DND-41 (cell line): ENCODE data around the gene BICRAL.

Source experiments
- ATAC-seq: fragments of 200-7000 bp; cut with Tn5 transposase; 3 replicates; pipeline ENCODE4 v1.9.1; 2021; ENCODE audit warnings: low read depth; ENCODE audit not compliant: insufficient read depth
- DNase-seq: peaks from one replicate; pipeline ENCODE4 v3.0.0-alpha.2; 2020
- H2AFZ ChIP-seq: 2 replicates; pipeline ENCODE4 v1.6.0; 2012; ENCODE audit warnings: low read depth, low read length
- H3K27ac ChIP-seq: 2 replicates; pipeline ENCODE4 v1.5.1; 2012; ENCODE audit warnings: low read length, inconsistent platforms
- H3K27me3 ChIP-seq: fragments of 200-600 bp; sonication (generic); 2 replicates; pipeline ENCODE4 v1.6.0; 2012; ENCODE audit warnings: low read length, mild to moderate bottlenecking, inconsistent platforms; ENCODE audit not compliant: insufficient read depth, poor library complexity
- H3K36me3 ChIP-seq: 2 replicates; pipeline ENCODE4 v1.5.1; 2012; ENCODE audit warnings: low read length, inconsistent platforms; ENCODE audit not compliant: insufficient read depth
- H3K4me1 ChIP-seq: 2 replicates; pipeline ENCODE4 v1.5.1; 2012; ENCODE audit warnings: mild to moderate bottlenecking, low read length; ENCODE audit not compliant: insufficient read depth
- H3K4me2 ChIP-seq: 2 replicates; pipeline ENCODE4 v1.6.0; 2012; ENCODE audit warnings: mild to moderate bottlenecking, moderate library complexity, low read length, inconsistent platforms; ENCODE audit not compliant: insufficient read depth
- H3K4me3 ChIP-seq, 2 experiments: fragments of 200-600 bp in 1 of 2; shearing (Covaris generic) in 1 of 2; 2 replicates each; pipeline ENCODE4 v1.5.1; 2012 to 2016; ENCODE audit warnings: inconsistent platforms in 2 of 2, low read length in 2 of 2, mild to moderate bottlenecking in 2 of 2, low read depth in 1 of 2, moderate library complexity in 1 of 2
- H3K79me2 ChIP-seq: 2 replicates; pipeline ENCODE4 v1.6.0; 2012; ENCODE audit warnings: low read length, inconsistent platforms; ENCODE audit not compliant: insufficient read depth
- H3K9ac ChIP-seq: 2 replicates; pipeline ENCODE4 v1.6.0; 2012; ENCODE audit warnings: low read depth, mild to moderate bottlenecking, inconsistent platforms, low read length, moderate library complexity
- H3K9me3 ChIP-seq: 2 replicates; pipeline ENCODE4 v1.5.1; 2012; ENCODE audit warnings: low read length, moderate library complexity, mild to moderate bottlenecking, inconsistent platforms; ENCODE audit not compliant: insufficient read depth, severe bottlenecking
- H4K20me1 ChIP-seq: 2 replicates; pipeline ENCODE4 v1.6.0; 2012; ENCODE audit warnings: low read length; ENCODE audit not compliant: insufficient read depth
- EZH2 ChIP-seq: IDR thresholded peaks from 3 replicates; pipeline ENCODE4 v1.6.1; 2012; ENCODE audit warnings: borderline replicate concordance, low read depth, mild to moderate bottlenecking, moderate library complexity, low read length, inconsistent platforms; ENCODE audit not compliant: severe bottlenecking
- TF ChIP-seq, protein P1 (sequence below): IDR thresholded peaks from 2 replicates; pipeline ENCODE4 v1.5.1; 2012; ENCODE audit warnings: borderline replicate concordance, low read length, moderate library complexity, mild to moderate bottlenecking; ENCODE audit not compliant: poor library complexity, severe bottlenecking; ENCODE audit errors: extremely low read depth

The BICRAL gene

DNA sequence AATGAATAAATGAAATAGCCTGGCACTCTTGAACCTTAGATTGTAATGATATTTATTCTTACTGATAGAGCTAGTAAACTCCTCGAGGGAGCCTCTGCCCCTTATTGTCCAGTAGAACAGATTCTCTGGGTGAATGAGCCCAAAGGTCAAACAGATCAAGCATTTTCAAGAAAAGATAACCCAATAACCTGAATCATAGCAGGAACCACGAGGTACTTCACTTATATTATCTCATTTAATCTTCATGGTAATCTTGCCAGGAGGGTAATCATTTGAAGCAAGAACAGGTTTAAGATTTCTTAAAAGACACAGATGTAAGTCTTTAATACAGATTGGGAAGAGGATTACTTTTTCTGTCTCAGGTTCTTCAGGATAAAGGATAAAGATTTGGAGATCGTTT is 18.9 kb upstream of the BICRAL start:
- H3K27ac ChIP-seq = no peak overlapping the region
- no peaks in the 10 kb centered on the region for H3K4me1 ChIP-seq
- no peak overlapping the region for H3K4me2 ChIP-seq
- no peak overlapping the region for H2AFZ ChIP-seq
- H3K4me3 ChIP-seq = no peak overlapping the region
- no peaks in the 10 kb centered on the region; the same call in 1 of the 2 replicates for H4K20me1 ChIP-seq
- no peaks in the 10 kb centered on the region for H3K9me3 ChIP-seq
- H3K9ac ChIP-seq = no peak overlapping the region
- no peaks in the 10 kb centered on the region for H3K36me3 ChIP-seq
- ATAC-seq (no peak), DNase-seq (no peak)
- TF ChIP-seq, protein P1, sequence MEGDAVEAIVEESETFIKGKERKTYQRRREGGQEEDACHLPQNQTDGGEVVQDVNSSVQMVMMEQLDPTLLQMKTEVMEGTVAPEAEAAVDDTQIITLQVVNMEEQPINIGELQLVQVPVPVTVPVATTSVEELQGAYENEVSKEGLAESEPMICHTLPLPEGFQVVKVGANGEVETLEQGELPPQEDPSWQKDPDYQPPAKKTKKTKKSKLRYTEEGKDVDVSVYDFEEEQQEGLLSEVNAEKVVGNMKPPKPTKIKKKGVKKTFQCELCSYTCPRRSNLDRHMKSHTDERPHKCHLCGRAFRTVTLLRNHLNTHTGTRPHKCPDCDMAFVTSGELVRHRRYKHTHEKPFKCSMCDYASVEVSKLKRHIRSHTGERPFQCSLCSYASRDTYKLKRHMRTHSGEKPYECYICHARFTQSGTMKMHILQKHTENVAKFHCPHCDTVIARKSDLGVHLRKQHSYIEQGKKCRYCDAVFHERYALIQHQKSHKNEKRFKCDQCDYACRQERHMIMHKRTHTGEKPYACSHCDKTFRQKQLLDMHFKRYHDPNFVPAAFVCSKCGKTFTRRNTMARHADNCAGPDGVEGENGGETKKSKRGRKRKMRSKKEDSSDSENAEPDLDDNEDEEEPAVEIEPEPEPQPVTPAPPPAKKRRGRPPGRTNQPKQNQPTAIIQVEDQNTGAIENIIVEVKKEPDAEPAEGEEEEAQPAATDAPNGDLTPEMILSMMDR = no peak
- TF ChIP-seq EZH2 = no peak
- H3K79me2 ChIP-seq = no peaks in the 10 kb centered on the region
- H3K27me3 ChIP-seq = no peaks in the 10 kb centered on the region

GRCh38 chr6:42764911-42765648 is 16.8 kb upstream of the BICRAL start:
- no peak for DNase-seq
- TF ChIP-seq, protein P1 = no peak
- no peak for TF ChIP-seq EZH2

DNA sequence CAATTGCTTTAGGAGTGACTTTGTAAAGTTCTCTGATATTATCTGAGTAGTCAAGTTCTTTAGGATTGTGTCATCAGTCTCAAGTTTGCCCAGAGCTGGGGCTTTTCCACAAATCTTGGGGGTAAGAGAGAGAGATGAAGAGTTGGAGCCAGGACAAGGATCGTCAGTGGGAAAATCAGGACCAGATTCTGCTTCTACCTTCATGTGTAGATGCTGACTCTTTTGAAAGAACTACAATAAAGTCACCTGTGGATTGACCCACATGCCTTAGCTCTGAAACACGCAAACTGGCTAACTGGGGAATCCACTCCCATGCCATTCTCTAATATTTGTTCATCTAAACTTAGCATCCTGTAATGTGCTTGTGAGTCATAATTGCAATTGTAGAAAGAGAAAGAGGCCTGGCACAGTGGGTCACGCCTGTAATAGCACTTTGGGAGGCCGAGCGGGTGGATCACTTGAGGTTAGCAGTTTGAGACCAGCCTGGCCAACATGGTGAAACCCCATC is 15.6 kb upstream of the BICRAL start:
- no peaks in the 10 kb centered on the region for H3K79me2 ChIP-seq
- H3K27me3 ChIP-seq = no peaks in the 10 kb centered on the region
- no peak for DNase-seq
- H3K9me3 ChIP-seq = no peaks in the 10 kb centered on the region
- ATAC-seq = no peak
- H3K4me3 ChIP-seq = no peak overlapping the region
- H3K27ac ChIP-seq = no peak overlapping the region
- no peak overlapping the region for H3K4me2 ChIP-seq
- H3K4me1 ChIP-seq = peaks cover 8% of the 10 kb centered on the region
- TF ChIP-seq, protein P1 = no peak
- no peak for TF ChIP-seq EZH2
- no peak overlapping the region for H3K9ac ChIP-seq
- no peaks in the 10 kb centered on the region for H3K36me3 ChIP-seq
- no peaks in the 10 kb centered on the region; the same call in 1 of the 2 replicates for H4K20me1 ChIP-seq
- H2AFZ ChIP-seq = no peak overlapping the region

More at GRCh38 chr6:42764911-42765648, 16.8 kb upstream of the BICRAL start:
- Histone ChIP-seq H2AFZ (no peak overlapping the region), H3K4me3 (no peak overlapping the region), H3K27ac (no peak overlapping the region), H3K9ac (no peak overlapping the region), H3K27me3 (no peaks in the 10 kb centered on the region), H3K79me2 (no peaks in the 10 kb centered on the region), H3K36me3 (no peaks in the 10 kb centered on the region), H4K20me1 (no peaks in the 10 kb centered on the region; the same call in 1 of the 2 replicates), H3K9me3 (no peaks in the 10 kb centered on the region), H3K4me2 (no peak overlapping the region), H3K4me1 (no peaks in the 10 kb centered on the region)
- no peak for ATAC-seq
